GM12878 (cell line): ENCODE data around the gene ANKRD13B. TPM values are rescaled to one million over a fixed set of nuclear protein-coding genes. Genes with fewer than 3 reads are reported as not detected.

ENCODE experiments used
- ATAC-seq: fragments of 200-7000 bp; cut with Tn5 transposase; 3 replicates; pipeline ENCODE4 v1.9.1; 2020; ENCODE audit warnings: mild to moderate bottlenecking, moderate library complexity
- BruUV-seq: library from RNA; stranded (reverse); fragments of 400-500 nt; replicated peaks from 2 replicates; lab custom pipeline; 2021; lab: Mats Ljungman, UMichigan
- CTCF ChIA-PET: fragments of 300-600 bp; sonication (Branson Sonifier 250); formaldehyde crosslinking; extraction: SDS; loops from one replicate; lab custom pipeline; 2021; ENCODE audit warnings: inconsistent platforms; lab: Yijun Ruan, JAX
- POLR2A ChIA-PET: fragments of 350-600 bp; formaldehyde crosslinking; extraction: SDS; loops from one replicate; lab custom pipeline; 2021; ENCODE audit warnings: inconsistent platforms; lab: Charles Lee
- RAD21 ChIA-PET: fragments of 300-600 bp; sonication (Branson Sonifier 250); formaldehyde crosslinking; loops from one replicate; lab custom pipeline; 2023; ENCODE audit warnings: antibody characterized with exemption; ENCODE audit not compliant: unreplicated experiment; lab: Charles Lee
- SMC1A ChIA-PET: fragments of 300-600 bp; sonication (Branson Sonifier 250); formaldehyde crosslinking; loops from one replicate; lab custom pipeline; 2023; ENCODE audit not compliant: unreplicated experiment, uncharacterized antibody; lab: Charles Lee
- DNase-seq: peaks from one replicate; pipeline ENCODE4 v3.0.0-alpha.2; 2011; ENCODE audit warnings: low read depth, low spot score
- FAIRE-seq: peaks from 3 replicates; lab custom pipeline; 2011; peaks lifted over from hg19 to GRCh38; lab: Jason Lieb, UNC
- H2AFZ ChIP-seq: 2 replicates; pipeline ENCODE4 v1.6.0; 2011; ENCODE audit warnings: low read depth, low read length, control low read depth; ENCODE audit not compliant: control insufficient read depth
- H3K27ac ChIP-seq: 2 replicates; pipeline ENCODE4 v1.5.1; 2011; ENCODE audit warnings: control low read depth; ENCODE audit not compliant: control insufficient read depth, insufficient read depth
- H3K27me3 ChIP-seq, 2 experiments: replicated peaks in 1 of 2; 2 replicates each; pipeline versions ENCODE4 v1.6.0 to v1.6.1; 2011; ENCODE audit warnings: low read length in 1 of 2; ENCODE audit not compliant: control insufficient read depth in 2 of 2, insufficient read depth in 2 of 2
- H3K36me3 ChIP-seq, 2 experiments: 2 replicates each; pipeline ENCODE4 v1.5.1; 2011; ENCODE audit warnings: low read length in 1 of 2; ENCODE audit not compliant: control insufficient read depth in 2 of 2, insufficient read depth in 2 of 2
- H3K4me1 ChIP-seq: 2 replicates; pipeline ENCODE4 v1.6.1; 2011; ENCODE audit warnings: mild to moderate bottlenecking, low read length, moderate library complexity, mixed read lengths; ENCODE audit not compliant: control insufficient read depth, insufficient read depth
- H3K4me2 ChIP-seq: 2 replicates; pipeline ENCODE4 v1.6.0; 2011; ENCODE audit warnings: control low read depth; ENCODE audit not compliant: control insufficient read depth, insufficient read depth
- H3K4me3 ChIP-seq: fragments of 200-600 bp; sonication (generic); 2 replicates; pipeline ENCODE4 v1.5.1; 2016
- H3K79me2 ChIP-seq: 2 replicates; pipeline ENCODE4 v1.6.0; 2011; ENCODE audit warnings: low read length; ENCODE audit not compliant: control insufficient read depth, insufficient read depth
- H3K9ac ChIP-seq: 2 replicates; pipeline ENCODE4 v1.8.0; 2011; ENCODE audit warnings: low read length, control low read depth, mixed read lengths; ENCODE audit not compliant: control insufficient read depth, insufficient read depth
- H3K9me3 ChIP-seq: replicated peaks from 3 replicates; pipeline ENCODE4 v1.5.1; 2011; ENCODE audit warnings: mild to moderate bottlenecking, low read length; ENCODE audit not compliant: control insufficient read depth, insufficient read depth
- H4K20me1 ChIP-seq: 2 replicates; pipeline ENCODE4 v1.6.0; 2011; ENCODE audit not compliant: control insufficient read depth, insufficient read depth
- BMI1 ChIP-seq: fragments of 450-650 bp; IDR thresholded peaks from 2 replicates; pipeline ENCODE4 v1.6.1; 2016; ENCODE audit warnings: mild to moderate bottlenecking, moderate library complexity, borderline replicate concordance
- CBX3 ChIP-seq: fragments of 200-600 bp; sonication (generic); IDR thresholded peaks from 2 replicates; pipeline ENCODE4 v1.6.1; 2016; ENCODE audit warnings: low read depth, borderline replicate concordance
- CREB1 ChIP-seq: IDR thresholded peaks from 2 replicates; pipeline ENCODE4 v1.6.1; 2012; ENCODE audit warnings: low read depth, mild to moderate bottlenecking, inconsistent platforms
- EZH2 ChIP-seq: IDR thresholded peaks from 2 replicates; pipeline ENCODE4 v1.6.1; 2012; ENCODE audit warnings: low read depth, mild to moderate bottlenecking, control low read depth, inconsistent platforms, low read length, borderline replicate concordance; ENCODE audit not compliant: control insufficient read depth
- MTA2 ChIP-seq: fragments of 450-650 bp; IDR thresholded peaks from 2 replicates; pipeline ENCODE4 v1.6.1; 2016; ENCODE audit warnings: low read depth, mild to moderate bottlenecking, moderate library complexity
- RELA ChIP-seq: fragments of 450-650 bp; IDR thresholded peaks from 2 replicates; pipeline ENCODE4 v1.8.0; 2014; ENCODE audit warnings: borderline replicate concordance; ENCODE audit not compliant: partially characterized antibody
- RFX5 ChIP-seq: IDR thresholded peaks from 2 replicates; pipeline ENCODE4 v1.6.1; 2011; ENCODE audit warnings: low read depth, low read length, improper control_type of control experiment
- RUNX3 ChIP-seq: IDR thresholded peaks from 2 replicates; pipeline ENCODE4 v1.6.1; 2012; ENCODE audit warnings: low read length, inconsistent platforms
- SPI1 ChIP-seq: IDR thresholded peaks from 2 replicates; pipeline ENCODE4 v1.6.1; 2011; ENCODE audit warnings: low read depth, mild to moderate bottlenecking, low read length, moderate library complexity, borderline replicate concordance; ENCODE audit not compliant: insufficient read depth
- WGBS: methylation state at CpG from one replicate; pipeline ENCODE4 v1.1.6; 2016; ENCODE audit warnings: low lambda C conversion rate; ENCODE audit not compliant: insufficient replicate concordance, insufficient coverage; ENCODE audit errors: missing lambda C conversion rate; 5-methylcytosine and 5-hydroxymethylcytosine counted together
- in situ Hi-C: fragments of 300-500 bp; cut with MboI; formaldehyde crosslinking; loops from 9 replicates; pipeline ENCODE4 v1.14.3; 2018; ENCODE audit warnings: mixed read lengths
- intact Hi-C: fragments of 100-400 bp; cut with micrococcal nuclease; formaldehyde crosslinking; loops from one replicate; pipeline ENCODE4 v1.14.2; 2022; ENCODE audit not compliant: unreplicated experiment
- polyA plus RNA-seq, 11 experiments: library from polyadenylated mRNA; depleted of rRNA in 4 of 11; unstranded in 6 of 11; stranded (reverse) in 5 of 11; fragments of >200 nt; fragmentation: Nextera tagmentation in 4 of 11; fragmentation: Illumina TruSeq in 1 of 11; extraction: Ambion mirVana in 4 of 11; extraction: Trizol in 1 of 11; gene quantifications; 1 replicate in 1 of 11; 2 replicates in 10 of 11; pipeline versions ENCODE4 v1.2.1 to v1.2.3, GENCODE V29; 2011 to 2016; ENCODE audit warnings: inconsistent platforms in 2 of 11, missing spikeins in 2 of 11, low read depth in 1 of 11
- total RNA-seq, 4 experiments: library from RNA; depleted of rRNA in 3 of 4; stranded (reverse); fragments of >200 nt in 3 of 4; fragmentation: Illumina TruSeq in 1 of 4; extraction: Trizol in 1 of 4; gene quantifications; 2 replicates each; pipeline versions ENCODE4 v1.2.1 to v1.2.3, GENCODE V29; 2013 to 2021
- TF ChIP-seq, protein P1 (sequence below): IDR thresholded peaks from 2 replicates; pipeline ENCODE4 v1.6.1; 2012; ENCODE audit warnings: low read depth, low read length, improper control_type of control experiment
- TF ChIP-seq, protein P2 (sequence below): IDR thresholded peaks from 2 replicates; pipeline ENCODE4 v1.6.1; 2011; ENCODE audit warnings: borderline replicate concordance, low read depth, mild to moderate bottlenecking, moderate library complexity, low read length; ENCODE audit not compliant: insufficient read depth, poor library complexity, severe bottlenecking

Gene ANKRD13B
- total and polyA plus RNA-seq, 10 of the 15 experiments (the other 5 are each of a cell fraction or from before 2014, with no cell fraction given): 0.18 to 15.0 (median 2.8) TPM

DNA sequence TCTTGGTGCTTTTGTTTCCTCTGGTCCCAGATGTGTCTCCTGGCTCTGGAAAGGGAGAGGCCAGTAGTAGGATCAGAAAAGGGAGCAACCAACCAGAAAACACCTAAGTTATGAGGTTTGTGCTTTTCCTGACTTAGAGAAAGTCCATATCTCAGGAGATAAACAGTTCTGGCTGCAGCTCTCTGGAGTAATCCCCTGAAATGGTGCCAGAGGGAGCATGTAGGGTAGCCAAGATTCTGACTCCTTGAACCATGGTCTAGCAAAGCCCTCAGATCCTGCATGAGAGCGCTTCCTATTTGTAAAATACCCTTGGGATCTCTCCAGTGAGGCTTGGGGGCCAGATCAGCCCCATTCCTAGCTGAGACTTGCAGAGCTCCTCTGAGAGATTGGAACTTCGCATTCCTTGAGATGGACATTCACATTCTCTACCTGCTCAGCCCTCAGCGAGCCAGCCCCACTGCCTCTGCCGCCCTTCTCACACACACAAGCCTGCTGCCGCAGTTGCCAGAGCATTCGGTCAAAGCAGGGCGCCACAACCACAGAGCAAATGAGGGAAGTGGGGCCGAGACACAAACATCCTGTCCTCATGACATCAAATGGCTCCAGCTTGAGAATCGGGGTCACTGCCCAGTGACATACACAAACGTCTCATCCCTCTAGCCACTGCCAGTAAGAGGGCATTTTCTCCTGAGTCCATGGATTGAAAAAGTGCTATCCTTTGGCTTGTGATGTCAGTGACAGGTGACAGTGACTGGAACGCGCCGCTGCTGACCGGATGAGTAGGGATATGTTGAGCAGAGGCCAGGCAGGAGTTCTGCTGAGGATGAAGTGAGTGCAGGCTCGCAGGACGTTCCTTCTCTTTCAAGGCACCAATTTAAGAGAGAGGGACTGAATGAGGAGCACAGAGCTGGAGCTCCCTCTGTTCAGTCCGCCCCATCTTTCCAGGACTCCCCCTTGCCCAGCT is 31.1 kb upstream of the ANKRD13B start:
- POLR2A ChIA-PET: no interaction called here
- no TSS peak for BruUV-seq
- Histone ChIP-seq H4K20me1 (no peaks in the 10 kb centered on the region), H3K27ac (no peak overlapping the region), H3K9me3 (no peaks in the 10 kb centered on the region), H3K4me1 (peaks cover 42% of the 10 kb centered on the region), H3K79me2 (peaks cover 7% of the 10 kb centered on the region; the same call in 1 of the 2 replicates), H3K4me3 (no peak overlapping the region), H3K4me2 (no peak overlapping the region), H3K36me3 (peaks cover 2 to 3% of the 10 kb centered on the region in 2 experiments; a peak in 3 of 4 replicates), H2AFZ (no peak overlapping the region), H3K27me3 (no peaks in the 10 kb centered on the region), H3K9ac (no peak overlapping the region)
- WGBS: 57% methylated on average over 17 of the region's 17 CpGs
- no peak for FAIRE-seq
- DNase-seq: no peak
- intact Hi-C loops (no loop called here), in situ Hi-C loops (no loop called here)
- ATAC-seq: no peak
- TF ChIP-seq BMI1 (no peak), EZH2 (no peak), MTA2 (no peak), RFX5 (no peak), CBX3 (no peak), RUNX3 (0 out of 2 replicates have a peak, but pooled peaks have one; percentile 21), RELA (no peak), SPI1 (peak; percentile 46; the same call in 1 of the 2 replicates), CREB1 (peak; percentile 45; the same call in 1 of the 2 replicates)
- TF ChIP-seq, protein P1, sequence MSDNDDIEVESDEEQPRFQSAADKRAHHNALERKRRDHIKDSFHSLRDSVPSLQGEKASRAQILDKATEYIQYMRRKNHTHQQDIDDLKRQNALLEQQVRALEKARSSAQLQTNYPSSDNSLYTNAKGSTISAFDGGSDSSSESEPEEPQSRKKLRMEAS: no peak
- TF ChIP-seq, protein P2, sequence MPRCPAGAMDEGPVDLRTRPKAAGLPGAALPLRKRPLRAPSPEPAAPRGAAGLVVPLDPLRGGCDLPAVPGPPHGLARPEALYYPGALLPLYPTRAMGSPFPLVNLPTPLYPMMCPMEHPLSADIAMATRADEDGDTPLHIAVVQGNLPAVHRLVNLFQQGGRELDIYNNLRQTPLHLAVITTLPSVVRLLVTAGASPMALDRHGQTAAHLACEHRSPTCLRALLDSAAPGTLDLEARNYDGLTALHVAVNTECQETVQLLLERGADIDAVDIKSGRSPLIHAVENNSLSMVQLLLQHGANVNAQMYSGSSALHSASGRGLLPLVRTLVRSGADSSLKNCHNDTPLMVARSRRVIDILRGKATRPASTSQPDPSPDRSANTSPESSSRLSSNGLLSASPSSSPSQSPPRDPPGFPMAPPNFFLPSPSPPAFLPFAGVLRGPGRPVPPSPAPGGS: no peak
- RAD21 ChIA-PET: no interaction called here
- SMC1A ChIA-PET: no interaction called here
- CTCF ChIA-PET: interaction anchor here (0.6 to 1.8 kb wide), 6 partner anchors 8 to 442 kb away, joined by 3 to 12 read pairs (median 4); no protein-coding TSS in a partner anchor
